Activated gamma-delta T cell treated with Interleukin-2 at 50 U/mL for 16 hours (primary cell): ENCODE measurements around the gene HOMER1.
A peak's percentile ranks its signal among the peaks of the same experiment; 100 is the strongest.
"Not testable (repeated sequence)": the region's sequence is repeated elsewhere in the genome, so short reads cannot be mapped to it uniquely, and the experiment has no call there.

Experiments
- DNase-seq: peaks from one replicate; pipeline ENCODE4 v3.0.0-alpha.2; 2020

The HOMER1 gene

GRCh38 chr5:79516986-79517385, 3.1 kb upstream of the HOMER1 start:
- no peak for DNase-seq

GRCh38 chr5:79516331-79516730, 2.4 kb upstream of the HOMER1 start:
- DNase-seq: not testable (repeated sequence)

GRCh38 chr5:79514391-79515105, 614 bp upstream of the HOMER1 start:
- peak; percentile 84 for DNase-seq

DNA sequence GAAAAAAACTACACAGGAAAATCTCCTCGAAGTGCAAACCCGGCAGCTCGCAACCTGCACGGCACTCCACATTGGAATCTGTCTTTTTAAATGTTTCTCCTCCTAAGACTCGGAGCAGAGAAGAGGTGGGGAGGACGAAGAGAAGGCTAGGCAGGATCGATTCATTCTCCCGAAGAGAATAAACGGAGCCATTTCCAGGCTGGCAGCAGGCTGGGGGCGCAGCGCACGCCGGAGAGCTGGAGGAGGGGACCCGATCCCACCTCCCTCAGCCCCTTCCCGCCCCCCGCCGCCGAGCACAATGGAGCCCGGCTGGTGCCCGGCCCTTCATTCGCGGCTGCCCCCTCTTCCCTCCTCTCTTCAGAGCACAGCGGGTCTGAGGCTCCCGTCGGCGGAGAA, 628 bp downstream of the HOMER1 start:
- no peak for DNase-seq

DNA sequence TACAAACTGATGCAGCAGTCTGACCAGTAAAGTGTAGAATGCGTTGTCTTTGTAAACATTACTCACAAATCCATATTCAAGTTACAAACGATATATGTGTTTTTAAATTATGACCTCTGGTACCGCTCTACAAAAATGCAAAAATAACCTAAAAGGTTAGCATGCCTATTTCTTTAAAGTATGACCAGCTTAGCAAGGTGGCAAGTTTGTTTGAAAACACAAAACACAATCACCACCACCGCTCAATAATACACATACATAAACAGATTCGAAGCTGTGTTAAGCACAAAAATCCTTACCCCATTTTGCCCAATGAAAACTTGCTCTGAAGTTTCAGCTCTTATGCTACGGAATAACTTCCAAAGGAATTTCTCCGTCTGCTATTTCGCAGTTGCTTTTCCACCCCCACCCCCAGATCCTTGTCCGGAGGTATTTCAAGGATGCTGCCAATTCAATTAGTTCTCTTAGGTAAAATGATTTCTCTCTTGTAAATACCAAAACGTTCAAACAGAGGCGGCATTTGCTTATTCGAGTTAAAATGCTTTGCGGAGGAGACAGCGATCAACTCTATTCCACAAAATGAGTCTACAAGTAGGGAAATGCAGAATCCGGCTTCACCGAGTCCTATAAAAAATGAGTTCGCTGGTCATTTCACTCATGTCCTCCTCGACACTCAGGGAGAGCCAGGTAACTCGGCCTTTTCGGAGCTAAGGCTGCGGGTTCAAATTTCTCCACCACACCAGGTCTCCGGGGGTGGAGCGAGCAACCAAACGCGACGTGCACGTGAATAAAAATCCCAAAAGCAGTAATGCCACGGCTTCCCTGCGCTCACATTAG, 1.2 kb downstream of the HOMER1 start:
- DNase-seq: no peak

- no peak for DNase-seq
Observed at GRCh38 chr5:79512049-79512448, 1.9 kb downstream of the HOMER1 start.

- no peak for DNase-seq
Observed at GRCh38 chr5:79510638-79511037, 3.3 kb downstream of the HOMER1 start.

DNA sequence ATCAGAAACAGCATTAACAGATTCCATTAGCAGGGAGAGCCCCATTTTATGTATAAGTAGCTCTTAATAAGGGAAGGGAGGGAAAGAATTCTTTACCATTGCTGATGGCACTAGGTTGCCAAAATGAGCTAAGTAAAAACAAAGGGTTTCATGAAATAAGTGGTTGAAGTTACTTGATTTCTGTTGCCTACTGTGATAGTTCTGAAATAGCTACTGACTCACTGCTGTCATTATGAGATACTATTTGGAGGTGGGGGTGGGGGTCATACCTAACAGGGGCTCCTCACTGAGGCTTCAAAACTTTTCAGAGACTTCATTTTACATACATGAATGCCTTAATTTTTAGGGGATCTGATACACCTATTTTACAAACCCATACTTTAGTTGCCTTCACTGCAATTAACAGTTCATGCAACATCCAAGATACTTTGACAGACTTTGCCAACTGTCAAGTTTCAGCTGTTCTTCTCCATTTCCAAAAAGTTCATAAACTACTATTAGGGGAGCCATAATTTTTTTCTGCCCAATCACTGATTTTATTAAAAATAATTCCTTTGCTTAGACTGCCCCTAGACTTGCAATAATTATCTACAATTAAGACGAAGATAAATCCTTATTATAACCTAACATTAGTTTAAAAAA, 4.6 kb downstream of the HOMER1 start:
- DNase-seq: no peak

DNA sequence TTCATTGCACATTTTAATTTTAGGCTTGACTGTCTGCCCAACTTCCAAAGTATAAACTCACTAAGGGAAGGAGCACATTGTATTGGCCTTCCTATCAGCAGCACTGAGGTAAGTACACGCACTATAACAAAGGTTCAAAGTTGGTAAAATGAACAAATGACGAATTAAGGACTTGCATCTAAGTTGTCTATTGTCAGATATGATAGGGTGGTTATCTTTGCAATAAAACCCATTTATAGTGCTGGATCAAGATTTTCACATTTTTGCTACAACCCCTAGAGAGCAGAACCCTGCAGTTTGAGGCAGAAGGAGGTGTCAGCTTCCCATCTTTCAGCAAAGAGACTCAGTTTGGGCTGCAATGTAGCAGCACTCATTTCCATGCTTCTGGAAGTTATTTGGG, 5.1 kb downstream of the HOMER1 start:
- DNase-seq: no peak

DNA sequence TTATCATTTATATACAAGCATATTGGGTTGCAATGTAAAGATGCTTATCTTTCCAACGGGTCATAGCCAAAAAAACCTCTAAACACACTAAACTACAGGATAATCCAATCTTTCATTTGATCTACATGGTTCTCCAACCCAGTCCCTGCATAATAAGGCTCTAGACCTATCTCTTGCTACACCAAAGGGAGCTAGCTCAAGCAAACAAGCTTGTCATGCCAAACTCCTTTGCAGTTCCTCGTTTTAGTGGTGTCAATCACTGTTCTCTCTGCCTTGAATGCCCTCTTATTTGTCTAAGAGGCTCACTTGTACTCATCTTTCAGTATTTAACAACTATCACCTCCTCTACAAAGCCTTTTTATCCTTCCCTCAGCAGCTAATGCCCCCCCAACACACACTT, 5.6 kb downstream of the HOMER1 start:
- DNase-seq: no peak

DNA sequence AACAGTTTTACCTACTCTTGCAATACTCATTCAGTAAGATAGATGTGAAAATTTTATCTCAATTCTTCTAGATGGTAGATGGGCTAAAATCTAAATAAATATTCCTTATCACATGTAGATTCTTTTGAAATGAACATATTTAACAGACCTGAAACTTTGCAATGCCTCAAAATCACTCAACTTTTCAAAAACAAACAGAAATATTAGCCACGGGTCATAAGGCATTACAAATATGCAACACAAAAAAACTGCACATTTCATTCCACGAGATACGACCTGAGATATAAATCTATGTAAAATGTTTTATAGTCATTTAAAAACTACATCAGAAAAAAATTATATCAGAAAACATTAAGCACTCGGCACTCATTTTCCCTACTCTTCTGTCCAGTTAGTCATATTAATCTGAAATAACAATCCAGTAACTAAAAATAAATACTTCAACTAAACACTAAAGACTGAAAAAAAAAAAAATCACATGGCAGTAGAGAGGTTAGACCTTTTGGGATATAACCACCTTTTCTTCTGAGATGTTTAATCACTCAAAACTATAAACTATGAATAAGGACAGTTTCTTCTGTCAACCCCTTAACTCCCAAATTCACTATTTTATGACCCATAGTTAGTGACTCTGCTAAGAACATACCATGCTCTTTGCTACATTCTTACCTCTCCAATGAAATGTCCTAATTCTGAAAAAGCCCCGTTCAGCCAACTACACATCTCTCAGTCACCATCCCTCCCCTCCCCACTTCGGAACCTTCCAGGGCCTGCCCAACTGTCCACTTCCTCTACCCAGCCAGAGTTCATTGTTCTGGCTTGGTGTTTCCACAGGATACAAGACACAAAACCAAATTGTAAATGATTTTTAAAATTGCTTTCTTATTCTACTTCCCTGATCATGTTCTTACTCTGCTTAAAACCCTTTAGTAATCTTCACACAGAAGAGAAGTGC, 6.4 kb downstream of the HOMER1 start:
- DNase-seq: no peak

GRCh38 chr5:79505138-79505537, 8.8 kb downstream of the HOMER1 start:
- no peak for DNase-seq

DNA sequence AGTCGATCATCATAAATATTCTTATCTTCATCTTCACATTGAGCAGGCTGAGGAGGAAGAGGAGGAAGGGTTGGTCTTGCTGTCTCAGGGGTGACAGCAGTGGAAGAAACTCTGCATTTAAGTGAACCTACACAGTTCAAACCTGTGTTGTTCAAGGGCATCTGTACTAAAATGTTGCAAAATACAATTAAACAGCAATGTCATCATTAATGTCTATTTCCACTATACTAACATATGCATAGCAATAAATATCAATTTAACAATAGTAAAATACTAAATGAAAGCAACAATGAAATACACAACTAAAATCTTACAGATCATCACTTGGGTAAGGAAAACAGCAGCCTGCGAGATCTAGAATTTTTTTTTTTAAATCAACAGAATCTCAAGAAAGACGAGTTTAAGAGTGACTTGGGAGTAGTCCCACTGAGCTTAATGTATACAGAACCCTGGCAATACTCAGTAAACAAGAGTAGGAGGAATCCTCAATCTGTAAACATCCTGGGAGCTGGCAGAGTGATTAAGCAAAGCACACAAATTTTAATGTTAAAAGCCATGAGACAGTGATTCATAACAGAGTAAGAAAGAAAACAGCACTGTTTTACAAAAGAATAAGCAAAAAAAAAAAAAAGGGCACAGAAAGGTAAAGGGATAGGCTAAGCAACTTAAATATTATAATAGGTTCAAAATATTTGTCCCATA, 10.0 kb downstream of the HOMER1 start:
- no peak for DNase-seq

DNA sequence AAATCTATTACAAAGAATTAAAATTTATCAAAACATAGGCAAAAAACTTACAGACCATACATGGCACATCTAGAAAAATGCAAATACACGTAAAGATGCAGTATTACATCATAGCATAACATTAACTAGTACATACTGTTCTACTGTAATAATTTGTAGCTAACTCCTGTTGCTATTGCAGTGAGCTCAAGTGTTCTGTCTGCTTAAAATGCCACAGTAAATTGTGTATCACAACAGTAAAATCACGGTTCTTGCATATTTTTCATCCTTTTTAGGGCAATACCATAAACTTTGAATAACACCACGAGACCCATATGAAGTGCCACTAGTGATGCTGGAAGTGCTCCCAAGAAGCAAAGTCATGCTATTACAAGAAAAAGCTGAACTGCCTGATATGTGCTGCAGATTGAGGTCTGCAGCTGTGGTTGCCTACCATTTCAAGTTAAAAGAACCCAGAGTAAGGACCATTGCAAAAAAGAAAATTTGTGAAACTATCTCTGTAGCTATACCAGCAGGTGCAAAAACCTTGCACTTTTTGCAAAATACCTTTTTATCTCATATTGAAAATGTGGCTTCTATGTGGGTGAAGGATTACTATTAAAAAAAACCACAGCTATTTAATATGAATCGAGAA, 14.2 kb downstream of the HOMER1 start:
- no peak for DNase-seq

DNA sequence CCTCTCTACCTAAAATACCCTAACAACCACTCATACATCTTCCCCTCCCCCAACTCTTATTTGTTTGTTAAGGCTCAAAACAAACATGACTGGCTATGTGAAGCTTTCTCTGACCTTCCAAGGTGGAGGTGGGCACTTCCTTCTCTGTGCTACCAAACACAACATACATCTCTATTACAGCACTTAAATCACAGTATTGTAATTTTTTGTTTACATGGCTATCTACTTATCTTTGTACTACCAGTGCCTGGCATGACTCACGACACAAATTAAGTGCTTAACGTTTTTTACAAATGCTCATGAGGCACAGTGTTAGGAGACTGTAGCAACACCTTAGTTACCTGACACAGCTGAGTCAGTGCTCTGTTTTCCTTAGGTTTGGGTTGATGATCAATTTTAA, 18.6 kb downstream of the HOMER1 start:
- no peak for DNase-seq

GRCh38 chr5:79493596-79494345, 20.2 kb downstream of the HOMER1 start:
- DNase-seq: no peak

DNA sequence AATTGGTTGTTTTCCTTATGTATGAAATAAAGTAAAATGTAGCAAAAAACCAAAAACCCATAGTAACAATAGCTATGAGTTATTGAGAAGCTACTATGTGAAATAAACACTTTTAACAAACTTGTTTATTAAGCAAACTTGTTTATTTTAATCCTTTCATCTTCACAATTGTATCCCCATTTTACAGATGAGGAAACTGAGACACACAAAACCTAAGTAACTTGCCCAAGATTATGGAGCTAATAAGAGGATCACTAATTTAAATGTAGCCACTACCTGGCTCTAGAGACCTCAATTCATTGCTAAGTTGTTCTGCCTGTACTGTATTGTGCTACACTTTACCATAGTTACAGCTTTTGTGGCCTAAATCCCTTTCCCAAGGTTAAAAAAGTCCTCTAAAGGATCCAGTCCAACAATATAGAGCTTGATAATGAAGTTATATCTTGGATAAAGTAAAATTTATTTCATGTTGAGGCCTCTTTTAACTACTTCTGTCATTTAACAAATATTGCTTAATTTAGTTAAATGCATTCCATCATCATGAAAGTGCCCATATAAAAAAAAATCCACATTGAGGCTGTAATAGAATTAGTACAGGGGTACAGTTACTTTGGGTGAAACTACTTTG, 22.1 kb downstream of the HOMER1 start:
- DNase-seq: no peak

GRCh38 chr5:79490323-79490936, 23.5 kb downstream of the HOMER1 start:
- DNase-seq: no peak

DNA sequence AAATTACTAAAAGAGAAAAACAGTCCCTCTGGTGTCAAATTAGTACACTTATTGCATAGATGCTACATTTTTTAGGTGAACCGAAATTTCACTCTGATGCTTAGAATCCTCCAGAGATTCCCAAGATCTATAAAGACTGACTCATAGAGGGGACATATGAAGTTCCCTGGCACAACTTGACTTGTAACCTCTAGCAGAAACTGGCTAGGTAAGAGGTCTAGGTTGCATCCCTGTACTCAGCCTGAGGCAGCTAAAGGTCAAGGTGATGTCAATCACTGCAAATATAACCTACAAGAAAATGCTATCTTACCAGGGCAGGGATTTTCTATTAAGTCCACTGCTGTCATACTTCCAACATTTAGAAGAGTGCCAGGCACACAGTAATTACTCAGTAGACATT, 24.2 kb downstream of the HOMER1 start:
- DNase-seq: no peak

DNA sequence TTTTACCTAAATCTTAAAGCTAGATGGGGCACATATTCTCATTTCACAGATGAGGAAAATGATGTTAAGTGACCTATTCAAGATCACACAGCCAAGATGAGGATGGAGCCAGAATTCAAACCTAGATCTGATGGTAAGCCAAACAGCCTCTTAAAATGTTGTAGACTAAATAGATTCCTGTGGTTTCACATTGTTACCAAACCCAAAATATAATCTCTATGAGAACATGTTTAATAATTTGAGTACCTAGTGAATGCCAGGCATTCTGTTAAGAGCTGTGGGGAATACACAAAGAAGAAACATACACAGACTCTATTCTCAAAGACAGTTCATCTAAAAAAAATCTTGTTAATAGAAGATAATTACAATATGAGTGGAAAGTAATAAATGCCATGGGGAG, 25.2 kb downstream of the HOMER1 start:
- DNase-seq: no peak
